Motor neuron (in vitro differentiated cells): ENCODE data around the gene KLK3. TPM values are rescaled to one million over a fixed set of nuclear protein-coding genes. Genes with fewer than 3 reads are reported as not detected.

Source experiments
- ATAC-seq, 8 experiments: fragments of 200-7000 bp; cut with Tn5 transposase; replicated peaks in 6 of 8; 2 replicates each; pipeline ENCODE4 v1.8.0; 2021; ENCODE audit warnings: mild to moderate bottlenecking in 8 of 8, moderate library complexity in 8 of 8
- H3K27ac ChIP-seq, 2 donors: fragments of 250-450 bp; sonication (Bioruptor Pico); 2 replicates each; pipeline ENCODE4 v1.9.0; 2021; ENCODE audit warnings: antibody characterized with exemption in 2 of 2, mild to moderate bottlenecking in 2 of 2, moderate library complexity in 1 of 2
- H3K4me1 ChIP-seq, 2 donors: fragments of 250-450 bp; sonication (Bioruptor Pico); replicated peaks in 1 of 2; 2 replicates each; pipeline ENCODE4 v1.6.1; 2021; ENCODE audit warnings: antibody characterized with exemption in 2 of 2, mild to moderate bottlenecking in 2 of 2, moderate library complexity in 1 of 2
- H3K4me3 ChIP-seq, 5 donors: fragments of 250-450 bp; sonication (Bioruptor Pico); 2 replicates each; pipeline ENCODE4 v1.9.0; 2021; ENCODE audit warnings: antibody characterized with exemption in 5 of 5, mild to moderate bottlenecking in 5 of 5, moderate library complexity in 4 of 5
- WGBS, 10 experiments: fragments of 450-650 bp; shearing (Covaris generic); methylation state at CpG; one replicate each; pipeline ENCODE4 v1.0.0; 2022; 5-methylcytosine and 5-hydroxymethylcytosine counted together
- in situ Hi-C, 9 experiments: fragments of 400-800 bp; cut with MboI; loops; one replicate each; pipeline ENCODE4 v1.15.0; 2021; ENCODE audit warnings: low sequenced_read_pairs in 9 of 9, low pct_unique_long_range_greater_than_20kb in 2 of 9; ENCODE audit not compliant: unreplicated experiment in 9 of 9
- total RNA-seq, 8 experiments: library from RNA; unstranded; fragments of 300-600 nt; gene quantifications; 2 replicates each; pipeline versions ENCODE4 v1.2.3 to v1.2.4, GENCODE V29; 2022

Gene KLK3
- total RNA-seq, 8 experiments from 2014 or later: 0.60 to 3.2 (median 1.2) TPM; not detected in 2

- peaks cover 0 to 15% of the 10 kb centered on the region in 2 donors for H3K4me1 ChIP-seq
- ATAC-seq: no peak
- H3K27ac ChIP-seq: no peak overlapping the region
- in situ Hi-C loops: no loop called here
- no peak overlapping the region for H3K4me3 ChIP-seq
- 60 to 80% (median 80%) methylated on average over 1 to 2 of the region's 8 CpGs; no CpG with 5 or more reads in 7 of the 10 experiments for WGBS, 10 experiments
Observed at GRCh38 chr19:50821622-50822021, 33.1 kb upstream of the KLK3 start.

- Histone ChIP-seq H3K27ac (no peak overlapping the region), H3K4me1 (peaks cover 0 to 15% of the 10 kb centered on the region in 2 donors), H3K4me3 (no peak overlapping the region)
- 21 to 67% (median 62%) methylated on average over 3 to 5 of the region's 7 CpGs; no CpG with 5 or more reads in 6 of the 10 experiments for WGBS, 10 experiments
- ATAC-seq: no peak
- in situ Hi-C loops: no loop called here
Observed at GRCh38 chr19:50822661-50823208, 32.0 kb upstream of the KLK3 start.

GRCh38 chr19:50823389-50824042, 31.2 kb upstream of the KLK3 start, which contains the start of gene KLK1:
KLK1 (minus strand) TSS chr19:50823787; CDS start chr19:50823748, 39 bp downstream.
- ATAC-seq: peak in 2 of 8 experiments; percentile 43 to 44

GRCh38 chr19:50826492-50827240, 28.0 kb upstream of the KLK3 start:
- ATAC-seq: no peak
- no peak overlapping the region for H3K27ac ChIP-seq
- H3K4me3 ChIP-seq: no peak overlapping the region
- peaks cover 0 to 2% of the 10 kb centered on the region in 2 donors for H3K4me1 ChIP-seq
- in situ Hi-C loops: no loop called here
- WGBS, 10 experiments: 40 to 75% (median 61%) methylated on average over 1 to 43 of the region's 43 CpGs; no CpG with 5 or more reads in 2 of the 10 experiments

More at GRCh38 chr19:50823389-50824042, 31.2 kb upstream of the KLK3 start, which contains the start of gene KLK1:
- in situ Hi-C loops: no loop called here
- WGBS, 10 experiments: no CpG with 5 or more reads among the region's 14 CpGs
- Histone ChIP-seq H3K4me3 (no peak within 1 kb of the TSS), H3K27ac (no peak within 1 kb of the TSS), H3K4me1 (peaks cover 0 to 15% of the 10 kb centered on the region in 2 donors)

GRCh38 chr19:50827476-50827875, 27.2 kb upstream of the KLK3 start:
- in situ Hi-C loops: no loop called here
- H3K27ac ChIP-seq: no peak overlapping the region
- 46 to 80% (median 65%) methylated on average over 1 to 9 of the region's 14 CpGs; no CpG with 5 or more reads in 2 of the 10 experiments for WGBS, 10 experiments
- H3K4me3 ChIP-seq: no peak overlapping the region
- H3K4me1 ChIP-seq: no peaks in the 10 kb centered on the region
- no peak for ATAC-seq

GRCh38 chr19:50829801-50830200, 24.9 kb upstream of the KLK3 start:
- ATAC-seq: peak in 1 of 8 experiments; percentile 3
- in situ Hi-C loops: no loop called here
- H3K27ac ChIP-seq: no peak overlapping the region
- H3K4me3 ChIP-seq: no peak overlapping the region
- H3K4me1 ChIP-seq: peaks cover 0 to under 1% of the 10 kb centered on the region in 2 donors
- 20 to 100% (median 90%) methylated on average over 1 to 3 of the region's 5 CpGs; no CpG with 5 or more reads in 3 of the 10 experiments for WGBS, 10 experiments

- in situ Hi-C loops: no loop called here
- peak in 1 of 8 experiments; percentile 13 for ATAC-seq
- Histone ChIP-seq H3K27ac (no peak overlapping the region), H3K4me1 (peaks cover 0 to 7% of the 10 kb centered on the region in 2 donors), H3K4me3 (no peak overlapping the region)
- 0 to 47% (median 17%) methylated on average over 1 to 3 of the region's 17 CpGs; no CpG with 5 or more reads in 7 of the 10 experiments for WGBS, 10 experiments
Observed at GRCh38 chr19:50830266-50831025, 24.3 kb upstream of the KLK3 start.

GRCh38 chr19:50831026-50831396, 23.7 kb upstream of the KLK3 start:
- in situ Hi-C loops: no loop called here
- H3K27ac ChIP-seq: no peak overlapping the region
- H3K4me3 ChIP-seq: no peak overlapping the region
- whole genome bisulfite sequencing, 10 experiments: 35 to 40% (median 38%) methylated on average over 1 to 5 of the region's 7 CpGs; no CpG with 5 or more reads in 7 of the 10 experiments
- peaks cover 0 to 9% of the 10 kb centered on the region in 2 donors for H3K4me1 ChIP-seq
- ATAC-seq: no peak

GRCh38 chr19:50832666-50833065, 22.0 kb upstream of the KLK3 start:
- no peak for ATAC-seq
- WGBS, 10 experiments: 40 to 100% (median 81%) methylated on average over 1 to 6 of the region's 8 CpGs; no CpG with 5 or more reads in 4 of the 10 experiments
- no peak overlapping the region for H3K4me3 ChIP-seq
- in situ Hi-C loops: no loop called here
- H3K27ac ChIP-seq: no peak overlapping the region
- H3K4me1 ChIP-seq: peaks cover 0 to 14% of the 10 kb centered on the region in 2 donors

- no peak within 1 kb of the TSS for H3K4me3 ChIP-seq
- ATAC-seq: no peak
- H3K27ac ChIP-seq: no peak within 1 kb of the TSS
- in situ Hi-C loops: no loop called here
- WGBS, 10 experiments: 0 to 80% (median 48%) methylated on average over 1 to 2 of the region's 8 CpGs; no CpG with 5 or more reads in 5 of the 10 experiments
- H3K4me1 ChIP-seq: peaks cover 0 to 14% of the 10 kb centered on the region in 2 donors
Observed at GRCh38 chr19:50833117-50833801, 21.5 kb upstream of the KLK3 start, which contains the start of gene KLK15. KLK15 (minus strand) TSS chr19:50833574; CDS start chr19:50831492, 2,082 bp downstream.

GRCh38 chr19:50833802-50834167, 20.9 kb upstream of the KLK3 start:
- 40 to 100% (median 75%) methylated on average over 1 to 5 of the region's 6 CpGs; no CpG with 5 or more reads in 4 of the 10 experiments for WGBS, 10 experiments
- H3K4me1 ChIP-seq: peaks cover 0 to 14% of the 10 kb centered on the region in 2 donors
- H3K27ac ChIP-seq: no peak overlapping the region
- ATAC-seq: no peak
- no peak overlapping the region for H3K4me3 ChIP-seq
- in situ Hi-C loops: no loop called here
